ENCODE results near the gene CDIP1. TPM values are rescaled to one million over a fixed set of nuclear protein-coding genes. Genes with fewer than 3 reads are reported as not detected.
"Not testable (repeated sequence)": the region's sequence is repeated elsewhere in the genome, so short reads cannot be mapped to it uniquely, and the experiment has no call there.

CDIP1 gene
- total RNA-seq, 2 donors from 2014 or later = 12.9 to 23.3 TPM

GRCh38 chr16:4578961-4579530, 40.5 kb upstream of the CDIP1 start:
- 81 to 87% methylated on average over 12 to 13 of the region's 13 CpGs for WGBS, 2 donors
- no peak overlapping the region for H3K27ac ChIP-seq

GRCh38 chr16:4576008-4576407, 37.4 kb upstream of the CDIP1 start:
- DNase-seq (no peak), ATAC-seq (no peak)
- intact Hi-C loops (cut with DNase I) = no loop called here
- Histone ChIP-seq H3K36me3 (replicated peaks in 1 of 2; ENCODE audit: insufficient read depth in 1 of 2, low read depth in 2 of 2) (no peaks in the 10 kb centered on the region), H3K9me3 (no peaks in the 10 kb centered on the region), H3K4me1 (peaks cover 10% of the 10 kb centered on the region), H3K4me3 (no peak overlapping the region), H3K27me3 (no peaks in the 10 kb centered on the region), H3K27ac (no peak overlapping the region)
- TF ChIP-seq CTCF (IDR thresholded peaks at IDR 0.05) (no peak), POLR2A (IDR thresholded peaks at IDR 0.05) (no peak)
- WGBS, 2 donors = 96 to 97% methylated on average over 4 to 14 of the region's 15 CpGs

More at GRCh38 chr16:4578961-4579530, 40.5 kb upstream of the CDIP1 start:
- ATAC-seq (no peak), DNase-seq (no peak)
- H3K4me1 ChIP-seq = peaks cover 10% of the 10 kb centered on the region
- H3K4me3 ChIP-seq = no peak overlapping the region
- intact Hi-C loops (cut with DNase I) = no loop called here
- no peaks in the 10 kb centered on the region for H3K27me3 ChIP-seq
- H3K36me3 ChIP-seq (replicated peaks in 1 of 2; ENCODE audit: insufficient read depth in 1 of 2, low read depth in 2 of 2) = no peaks in the 10 kb centered on the region
- TF ChIP-seq CTCF (IDR thresholded peaks at IDR 0.05) = no peak
- no peak for TF ChIP-seq POLR2A (IDR thresholded peaks at IDR 0.05)
- H3K9me3 ChIP-seq = no peaks in the 10 kb centered on the region

GRCh38 chr16:4574919-4575705, 36.5 kb upstream of the CDIP1 start:
- ATAC-seq = peak; percentile 86
- peak; percentile 74 to 92 (median 85) for DNase-seq
- 44 to 82% methylated on average over 6 to 11 of the region's 11 CpGs for WGBS, 2 donors
- Histone ChIP-seq H3K27ac (no peak overlapping the region), H3K9me3 (no peaks in the 10 kb centered on the region), H3K27me3 (no peaks in the 10 kb centered on the region), H3K4me3 (no peak overlapping the region), H3K4me1 (peaks cover 10% of the 10 kb centered on the region), H3K36me3 (replicated peaks in 1 of 2; ENCODE audit: insufficient read depth in 1 of 2, low read depth in 2 of 2) (no peaks in the 10 kb centered on the region)
- TF ChIP-seq CTCF (IDR thresholded peaks at IDR 0.05) (no peak), POLR2A (IDR thresholded peaks at IDR 0.05) (no peak)
- intact Hi-C loops (cut with DNase I) = no loop called here

- H3K27ac ChIP-seq; DNase-seq; H3K4me1 ChIP-seq; H3K9me3 ChIP-seq; ATAC-seq; H3K4me3 ChIP-seq; intact Hi-C loops (cut with DNase I); H3K27me3 ChIP-seq; H3K36me3 ChIP-seq (replicated peaks in 1 of 2; ENCODE audit: insufficient read depth in 1 of 2, low read depth in 2 of 2): not testable (repeated sequence)
- WGBS, 2 donors = 84% methylated on average over 7 of the region's 7 CpGs
Observed at GRCh38 chr16:4573926-4574325, 35.4 kb upstream of the CDIP1 start.

- H3K27me3 ChIP-seq = no peaks in the 10 kb centered on the region
- intact Hi-C loops (cut with DNase I) = no loop called here
- H3K27ac ChIP-seq = no peak overlapping the region
- no peaks in the 10 kb centered on the region for H3K36me3 ChIP-seq (replicated peaks in 1 of 2; ENCODE audit: insufficient read depth in 1 of 2, low read depth in 2 of 2)
- TF ChIP-seq CTCF (IDR thresholded peaks at IDR 0.05) = no peak
- TF ChIP-seq POLR2A (IDR thresholded peaks at IDR 0.05) = no peak
- H3K4me3 ChIP-seq = no peak overlapping the region
- H3K4me1 ChIP-seq = peaks cover 10% of the 10 kb centered on the region
- 59 to 68% methylated on average over 3 to 4 of the region's 4 CpGs for WGBS, 2 donors
- no peak for ATAC-seq
- peak in 1 of 4 donors; percentile 29 for DNase-seq
- H3K9me3 ChIP-seq = no peaks in the 10 kb centered on the region
Observed at GRCh38 chr16:4572715-4573114, 34.1 kb upstream of the CDIP1 start.

All from body of pancreas (tissue), 4 donors.